NCI-H1930 (cell line): ENCODE measurements around the gene EXOC4.

Experiments used
- DNase-seq, 2 experiments: peaks; one replicate each; lab custom pipeline; 2025; lab: John Stamatoyannopoulos, UW

EXOC4 gene

DNA sequence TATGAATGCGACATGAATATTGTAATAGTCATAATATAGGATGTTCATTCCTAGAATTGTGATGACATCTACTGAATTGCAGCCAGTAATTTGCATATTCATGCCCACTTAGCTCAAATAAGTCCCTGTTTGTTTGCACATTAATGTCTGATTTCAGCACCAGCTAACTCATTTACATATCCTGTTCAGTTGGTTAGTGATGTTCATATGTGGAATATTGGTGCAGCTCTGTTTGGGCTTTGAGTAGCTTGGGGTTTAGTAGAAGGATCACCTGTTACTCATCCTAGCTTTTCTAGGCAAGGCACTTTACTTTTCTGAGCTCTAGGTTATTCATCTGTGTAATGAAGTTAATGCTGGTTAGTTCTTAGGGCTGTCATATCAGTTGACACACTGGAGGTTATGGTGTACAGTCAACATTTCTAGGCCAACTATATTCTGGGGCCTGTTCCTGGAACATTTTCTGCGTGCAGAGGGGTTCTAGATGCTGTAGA lies 238.4 kb downstream of the EXOC4 start:
- DNase-seq: no peak

DNA sequence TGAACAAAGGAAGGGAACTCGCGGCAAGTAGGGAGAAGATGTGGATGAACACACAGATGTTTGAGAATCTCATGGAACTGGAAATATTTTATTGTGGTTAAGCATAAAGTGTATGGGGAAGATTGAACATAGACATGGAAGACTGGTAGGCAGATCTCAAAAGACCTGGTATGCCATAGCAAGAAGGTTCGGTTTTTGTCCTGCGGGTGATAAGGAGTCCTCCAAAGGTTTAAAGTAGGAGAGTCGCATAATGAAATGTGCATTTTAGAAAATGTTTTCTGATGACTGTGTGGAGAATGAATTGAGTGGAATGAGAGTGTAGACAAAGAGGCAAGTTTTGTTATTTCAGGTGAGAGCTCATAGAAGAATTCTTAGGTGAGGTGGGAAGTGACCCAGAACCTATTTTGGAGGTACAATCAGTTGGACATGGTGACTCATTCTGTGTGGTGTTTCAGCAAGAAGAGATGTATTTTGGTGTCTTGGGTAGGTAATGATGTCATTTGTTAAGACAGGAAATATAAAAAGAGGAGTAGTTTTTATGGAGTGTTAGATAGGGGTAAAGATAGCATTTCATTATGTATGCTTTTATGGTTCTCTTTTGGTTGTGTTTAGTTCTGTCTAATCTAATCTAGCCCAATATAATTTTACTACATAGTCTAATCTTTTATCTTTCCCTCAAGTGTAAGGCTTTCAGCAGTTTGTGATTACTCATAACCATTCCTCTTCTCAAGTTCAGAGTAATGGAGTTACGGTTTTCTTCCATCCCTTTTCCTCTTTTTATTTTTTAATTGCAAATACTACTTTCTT lies 239.2 kb downstream of the EXOC4 start:
- no peak for DNase-seq

DNA sequence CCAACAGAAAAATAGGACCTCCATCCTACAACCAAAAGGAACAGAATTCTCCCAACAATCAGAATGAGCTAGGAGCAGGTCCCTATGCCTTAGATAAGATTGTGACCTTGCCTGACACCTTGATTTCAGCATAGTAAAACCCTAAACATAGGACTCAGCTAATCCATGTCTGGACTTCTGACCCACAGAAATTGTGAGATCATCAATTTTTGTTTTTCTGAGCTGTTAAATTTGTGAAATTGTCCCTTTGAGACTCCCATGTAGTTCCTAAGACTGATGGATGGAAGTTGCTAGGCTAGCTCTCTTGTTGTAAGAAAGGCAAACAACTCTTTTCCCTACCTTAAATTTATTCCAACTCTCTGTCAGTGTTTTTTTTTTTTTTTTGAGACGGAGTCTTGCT lies 244.2 kb downstream of the EXOC4 start:
- DNase-seq: no peak

DNA sequence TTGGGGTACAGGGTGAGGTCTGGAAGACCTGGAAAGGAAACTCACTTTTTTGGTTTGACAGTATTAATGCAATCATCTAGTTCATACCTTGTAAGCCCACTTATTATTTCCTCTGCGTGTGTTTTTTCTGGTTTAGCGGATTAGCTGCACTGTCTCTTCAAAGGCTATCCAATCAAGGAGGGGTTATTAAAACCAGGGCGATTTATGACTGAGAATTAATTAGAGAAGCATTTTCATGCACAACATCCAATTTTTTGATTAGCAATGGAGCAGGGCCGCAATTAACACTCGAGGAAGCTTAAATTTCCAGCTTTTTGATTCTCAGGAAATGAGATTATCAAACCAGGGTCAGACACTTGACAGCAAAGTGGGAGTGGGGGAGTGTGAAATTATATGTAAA lies 248.9 kb downstream of the EXOC4 start:
- no peak for DNase-seq

DNA sequence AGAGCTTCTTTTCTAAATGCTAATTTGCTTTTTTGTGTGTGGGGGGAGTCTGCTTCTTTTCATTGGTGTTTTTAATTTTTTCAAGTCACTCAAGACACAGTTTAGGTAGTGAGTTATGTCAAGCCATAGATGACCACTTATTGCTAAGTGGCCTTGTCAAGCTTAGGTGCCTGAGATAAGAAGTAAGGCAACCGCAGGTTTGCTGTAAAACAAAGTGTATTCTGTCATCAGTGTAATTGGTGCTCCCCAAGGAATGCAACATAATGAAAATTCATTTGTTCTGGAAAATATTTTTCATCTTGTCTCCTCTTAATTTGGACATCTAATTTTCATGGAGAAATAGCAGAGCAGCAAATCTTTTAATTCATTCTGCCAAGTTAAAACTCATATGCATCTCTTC lies 249.6 kb downstream of the EXOC4 start:
- no peak for DNase-seq

DNA sequence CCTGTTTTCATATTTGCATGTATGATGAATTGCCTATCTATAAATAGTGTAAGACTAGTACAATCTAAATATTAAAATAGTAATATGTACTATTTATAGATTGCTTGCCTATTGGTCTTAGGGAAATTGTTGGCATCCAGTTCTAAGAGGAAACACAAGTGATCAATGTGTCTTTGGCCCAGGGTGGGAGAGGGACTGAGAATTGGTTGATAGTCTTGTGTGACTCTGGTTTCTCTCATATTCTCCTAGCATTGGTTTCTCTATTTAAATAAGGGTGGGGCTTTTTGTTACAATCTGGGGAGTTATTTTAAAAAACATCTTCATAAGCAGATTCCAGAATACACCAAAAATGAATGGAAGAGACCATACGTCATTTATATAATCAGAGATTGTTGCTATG lies 250.1 kb downstream of the EXOC4 start:
- DNase-seq: no peak

DNA sequence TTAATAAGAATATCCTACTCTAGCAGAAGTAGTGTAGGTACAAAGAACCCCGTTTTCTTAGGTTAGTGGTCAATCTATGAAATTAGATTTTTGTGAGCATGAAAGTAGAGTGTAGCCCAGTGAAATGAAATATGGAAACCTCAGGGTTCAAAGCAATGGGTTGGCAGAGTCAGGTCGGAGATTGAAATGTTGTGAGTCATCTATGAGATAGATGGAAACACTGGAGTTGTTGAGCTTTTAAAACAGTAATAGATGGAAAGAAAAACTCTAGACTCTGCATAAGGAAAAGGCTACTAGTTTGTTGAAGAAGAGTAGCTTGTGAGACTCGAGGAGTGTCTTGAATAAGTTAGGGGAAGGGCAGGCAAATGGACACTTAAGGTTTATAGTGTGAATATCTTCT lies 251.9 kb downstream of the EXOC4 start:
- no peak for DNase-seq

DNA sequence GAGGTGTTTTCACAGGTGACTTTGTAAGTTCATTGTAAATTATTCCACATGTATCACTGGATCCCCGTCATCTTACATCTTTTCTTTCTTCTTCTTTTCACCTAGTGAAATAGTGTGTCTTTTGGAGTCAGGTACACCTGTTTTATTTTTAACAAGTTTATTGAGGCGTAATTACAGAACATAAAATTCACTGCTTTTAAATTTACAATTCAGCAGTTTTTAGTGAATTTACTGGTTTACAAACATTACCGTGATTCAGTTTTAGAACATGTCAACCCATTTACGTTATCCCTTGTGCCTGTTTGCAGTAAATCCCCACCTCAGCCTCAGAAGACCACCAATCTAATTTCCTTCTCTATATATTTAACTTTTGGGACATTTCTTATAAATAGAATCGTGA lies 256.9 kb downstream of the EXOC4 start:
- DNase-seq: no peak

DNA sequence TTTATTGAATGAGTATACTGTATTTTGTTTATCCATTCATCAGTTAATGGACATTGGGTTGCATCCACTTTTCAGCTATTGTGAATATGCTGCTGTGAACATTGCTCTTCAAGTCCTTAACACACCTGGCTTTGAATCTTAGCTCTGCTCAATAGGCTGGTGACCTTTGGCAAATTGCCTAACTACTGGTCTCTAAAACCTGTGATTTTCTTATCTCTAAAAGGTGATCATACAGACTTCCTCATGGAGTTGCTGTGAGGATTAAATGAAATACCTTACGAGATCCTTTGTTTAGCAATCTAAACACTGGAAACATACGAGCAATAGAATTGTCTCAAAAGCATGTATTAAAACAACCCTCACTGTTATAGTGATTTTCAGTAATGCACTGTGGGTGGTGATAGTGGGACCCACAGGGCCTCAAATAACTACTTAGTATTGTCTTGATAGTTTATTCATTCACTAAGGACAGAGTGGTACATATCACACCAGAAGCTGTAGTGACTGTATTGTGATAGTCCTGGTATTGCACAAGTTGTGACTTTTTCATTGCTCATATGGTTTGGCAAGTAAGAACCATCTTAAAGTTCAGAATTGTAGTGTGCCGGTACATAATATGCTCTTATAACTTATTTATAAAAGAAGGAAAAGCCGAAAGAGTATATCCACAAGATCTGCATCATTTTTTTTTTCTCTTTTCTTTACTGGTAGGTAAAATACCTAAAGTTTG lies 257.6 kb downstream of the EXOC4 start:
- DNase-seq: no peak

DNA sequence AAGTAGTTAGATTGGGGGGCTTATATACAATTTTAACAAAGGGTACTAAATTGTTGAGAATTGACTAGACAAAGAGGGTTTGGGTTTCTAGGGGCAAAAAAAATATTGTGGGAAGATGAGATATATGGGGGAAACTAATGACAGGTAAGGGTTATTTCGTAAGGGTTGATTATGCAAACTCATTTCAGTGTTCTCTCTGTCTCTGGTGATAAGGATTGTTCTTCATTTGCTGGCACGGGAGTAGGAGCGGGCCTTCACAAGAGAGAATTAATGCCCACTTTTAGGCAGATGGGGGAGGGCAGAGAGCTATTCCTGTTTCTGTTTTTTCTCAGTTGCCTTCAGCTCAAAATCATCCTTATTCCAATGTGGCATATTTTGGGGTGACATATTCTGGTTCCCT lies 258.4 kb downstream of the EXOC4 start:
- DNase-seq: no peak

DNA sequence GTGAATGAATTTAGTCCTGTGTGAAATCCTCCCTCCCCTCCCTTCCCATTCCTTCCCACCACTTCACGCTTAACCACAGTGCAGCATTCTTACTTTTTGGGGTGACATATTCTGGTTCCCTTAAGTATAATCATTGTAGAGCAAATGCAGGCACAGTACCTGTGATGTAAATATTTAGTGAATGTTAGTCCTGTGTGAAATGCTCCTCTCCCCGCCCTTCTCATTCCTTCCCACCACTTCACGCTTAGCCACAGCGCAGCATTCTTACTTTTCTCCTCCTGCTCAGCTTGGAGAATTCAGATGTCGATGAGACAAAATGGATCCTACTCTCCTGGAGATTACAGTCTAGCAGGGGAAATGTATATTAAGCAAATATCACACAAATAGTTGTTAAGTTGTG lies 258.8 kb downstream of the EXOC4 start:
- DNase-seq: no peak

DNA sequence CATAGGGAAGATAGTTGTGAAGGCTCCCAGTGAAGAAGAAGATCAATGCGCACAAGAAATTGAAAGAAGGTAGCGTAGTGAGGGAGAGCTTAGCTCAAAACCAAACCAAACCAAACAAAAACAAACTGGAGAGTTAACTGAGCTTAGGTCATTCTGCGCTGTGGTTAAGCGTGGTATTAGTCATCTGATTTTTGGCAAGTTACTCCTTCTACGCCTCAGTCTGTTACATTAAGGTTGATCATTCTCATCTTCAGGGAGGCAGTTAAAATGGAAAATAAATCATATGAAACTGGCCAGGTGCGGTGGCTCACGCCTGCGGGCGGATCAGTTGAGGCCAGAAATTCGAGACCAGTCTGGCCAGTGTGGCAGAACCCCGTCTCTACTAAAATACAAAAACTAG lies 259.7 kb downstream of the EXOC4 start:
- no peak for DNase-seq

DNA sequence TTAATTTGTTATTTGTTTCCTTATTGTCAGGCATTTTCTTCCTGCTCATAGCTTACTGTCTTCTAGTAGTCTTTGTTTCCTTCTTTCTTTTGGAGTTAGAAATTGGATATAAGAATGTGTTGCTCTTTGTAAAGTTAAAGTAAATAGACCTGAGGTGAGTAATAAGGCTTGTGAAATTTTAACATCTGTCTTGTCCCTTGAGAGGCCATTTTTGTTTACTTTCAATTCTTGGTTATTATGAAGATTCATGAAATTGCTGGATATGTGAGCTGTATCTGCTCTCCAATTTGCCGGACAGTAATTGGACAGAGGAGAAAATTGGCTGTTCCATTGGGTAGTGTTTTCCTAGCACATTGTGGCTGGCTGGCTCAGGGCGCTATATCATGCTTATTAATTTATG lies 260.7 kb downstream of the EXOC4 start:
- no peak for DNase-seq

DNA sequence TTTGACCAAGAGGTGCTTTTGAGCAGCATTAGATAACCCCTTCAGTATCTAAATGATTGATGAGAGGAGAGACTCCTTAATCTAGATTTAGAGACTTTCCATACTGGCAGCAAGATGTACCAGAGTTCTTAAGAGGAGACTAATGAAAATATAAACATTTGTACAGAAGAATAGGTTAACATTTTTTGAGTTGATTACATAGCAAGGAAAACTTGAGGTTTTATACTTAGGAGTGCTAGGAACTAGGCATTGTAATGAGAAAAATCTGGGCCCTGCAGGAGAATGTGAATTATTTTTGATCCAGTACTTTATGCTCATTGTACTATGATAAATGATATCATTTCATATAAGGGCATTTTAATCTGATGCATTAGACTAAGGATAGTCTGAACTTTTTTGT lies 261.7 kb downstream of the EXOC4 start:
- no peak for DNase-seq

DNA sequence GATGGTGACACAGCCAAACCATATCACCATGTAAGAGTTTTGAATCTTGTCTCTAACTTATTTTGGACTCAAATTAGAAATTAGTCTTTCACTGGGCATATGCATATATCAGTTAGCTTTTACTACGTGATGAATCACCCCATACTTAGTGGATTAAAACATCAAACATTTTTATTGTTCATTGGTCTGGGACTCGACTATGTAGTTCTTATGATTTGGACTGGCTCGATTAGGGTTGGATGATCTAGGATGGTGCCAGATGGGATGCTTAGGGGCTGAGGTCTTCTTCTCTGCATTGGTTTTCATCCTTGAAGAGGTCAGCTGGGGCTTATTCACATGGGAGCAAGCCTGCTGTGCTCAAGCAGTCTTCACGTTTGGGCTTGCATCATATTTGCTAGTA lies 264.9 kb downstream of the EXOC4 start:
- no peak for DNase-seq

DNA sequence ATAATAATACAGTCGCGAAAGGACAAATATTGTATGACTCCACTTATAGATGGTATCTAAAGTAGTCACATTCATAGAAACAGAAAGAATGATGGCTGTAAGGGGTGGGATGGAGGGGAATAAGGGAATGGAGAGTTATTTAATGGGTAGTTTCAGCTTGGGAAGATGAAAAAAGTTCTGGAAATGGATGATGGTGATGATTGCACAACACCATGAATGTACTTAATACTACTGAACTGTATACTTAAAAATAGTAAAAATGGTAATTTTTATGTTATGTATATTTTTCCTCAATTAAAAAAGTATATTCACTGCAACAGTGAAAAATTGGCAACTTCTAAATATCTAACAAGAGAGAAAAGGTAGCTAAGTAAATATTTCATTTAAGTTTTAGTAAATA lies 265.8 kb downstream of the EXOC4 start:
- no peak for DNase-seq

DNA sequence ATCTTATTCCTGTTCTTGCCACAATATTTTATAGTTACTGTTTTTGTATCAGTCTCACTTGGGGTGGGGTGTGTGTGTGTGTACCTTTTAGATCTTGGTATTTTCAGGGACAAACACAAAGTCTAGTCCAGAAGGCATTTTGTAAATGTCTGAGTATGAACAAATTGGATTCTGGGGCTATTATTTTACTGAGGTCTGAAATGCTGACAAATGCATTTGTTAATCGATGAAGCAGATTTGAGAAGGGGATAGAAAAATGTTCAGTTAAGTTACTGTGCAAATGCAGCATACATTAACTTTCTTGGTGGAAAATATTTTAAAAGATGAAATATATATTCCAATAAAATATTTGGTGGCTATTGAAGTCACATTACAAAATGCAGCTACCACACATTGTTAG lies 267.4 kb downstream of the EXOC4 start:
- no peak for DNase-seq

DNA sequence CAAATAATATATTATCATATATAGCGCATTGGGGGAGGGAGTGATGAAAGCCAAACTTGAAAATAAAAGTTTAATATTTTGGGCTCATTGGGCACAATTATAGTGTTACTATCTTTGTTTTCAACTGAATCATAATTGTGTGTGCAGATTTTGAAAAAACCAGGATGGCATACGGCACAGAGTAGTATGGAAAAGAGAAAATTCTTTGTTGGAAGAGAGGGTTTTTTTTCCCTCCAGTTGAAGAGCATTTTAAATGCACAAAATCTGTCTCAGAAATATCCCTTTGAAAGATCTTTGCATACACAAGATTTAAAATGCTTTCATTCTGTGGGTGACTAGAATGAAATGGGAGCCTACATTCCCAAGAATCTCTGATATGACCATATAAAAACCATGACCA lies 269.6 kb downstream of the EXOC4 start:
- no peak for DNase-seq

DNA sequence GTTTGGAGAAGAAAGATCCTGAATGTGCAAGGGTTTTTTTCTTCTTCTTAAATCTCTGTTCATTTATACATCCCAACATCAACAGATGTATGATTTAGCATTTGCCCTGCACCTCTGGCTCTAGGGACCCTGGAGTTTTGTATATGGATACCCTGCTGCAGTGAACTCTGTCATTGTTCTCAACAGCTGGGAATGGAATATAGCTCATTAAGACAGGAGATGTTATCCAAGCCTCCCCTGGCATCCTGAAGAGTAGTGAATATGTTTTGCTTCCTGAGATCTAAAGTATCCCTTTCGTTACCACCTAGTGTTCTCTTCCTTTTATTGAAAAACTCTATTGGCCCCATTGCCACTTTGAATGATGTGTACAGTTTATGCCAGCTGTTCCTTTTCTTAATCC lies 275.9 kb downstream of the EXOC4 start:
- no peak for DNase-seq

DNA sequence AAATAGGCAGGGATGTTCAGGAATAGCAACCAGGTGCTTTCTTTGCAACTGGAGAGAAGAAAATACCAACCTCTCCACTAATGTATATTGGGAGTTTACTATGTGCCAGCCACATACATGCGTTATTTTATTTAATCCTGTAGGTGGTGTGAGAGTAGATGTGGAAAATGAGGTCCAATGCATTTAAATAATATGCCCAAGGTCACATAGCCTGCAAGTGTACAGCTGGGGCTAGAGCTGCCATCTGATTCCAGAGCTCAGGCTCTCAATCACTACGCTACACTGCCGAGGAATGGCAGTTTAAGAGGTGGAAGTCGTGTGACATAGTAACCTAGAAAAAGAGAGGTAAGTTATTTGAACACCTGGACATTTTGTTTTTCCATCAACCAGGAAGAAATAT lies 277.0 kb downstream of the EXOC4 start:
- no peak for DNase-seq

DNA sequence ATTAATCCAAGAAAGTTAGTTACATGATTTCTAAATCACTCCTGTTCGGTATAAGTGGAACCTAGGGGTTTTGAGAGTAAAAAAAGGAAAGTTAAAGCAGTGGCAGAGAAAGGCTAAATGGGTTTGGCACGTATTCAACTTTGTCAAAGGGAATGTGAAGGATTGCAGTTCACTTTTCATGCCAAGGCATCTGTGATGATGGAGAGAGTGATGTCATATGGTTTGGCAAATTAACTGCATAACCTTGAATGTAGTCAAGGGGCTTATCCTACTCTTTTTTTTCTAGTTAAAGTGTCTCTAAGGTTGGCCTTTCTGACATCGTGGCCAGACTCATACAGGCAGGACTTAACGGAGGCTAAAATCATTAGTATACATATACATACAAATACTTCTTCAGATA lies 277.8 kb downstream of the EXOC4 start:
- DNase-seq: no peak

DNA sequence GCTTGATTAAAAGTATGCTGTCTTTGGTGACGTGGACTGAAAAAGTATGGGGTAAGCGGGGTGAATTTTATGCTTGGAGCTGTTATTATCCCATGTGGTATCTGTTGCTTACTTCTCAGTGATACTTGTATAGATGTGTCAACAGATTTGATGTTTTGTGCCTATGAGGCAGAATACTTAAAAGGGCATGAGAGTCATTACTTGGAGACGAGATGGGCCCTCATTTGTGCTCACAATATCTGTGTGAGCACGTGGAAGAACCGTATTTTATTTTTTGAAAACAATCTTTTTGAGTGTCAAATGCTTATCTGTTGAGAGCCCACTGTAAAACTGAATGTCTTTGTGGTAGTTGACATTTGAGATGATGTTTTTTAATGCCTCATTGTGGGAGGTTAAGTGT lies 281.9 kb downstream of the EXOC4 start:
- DNase-seq: no peak

DNA sequence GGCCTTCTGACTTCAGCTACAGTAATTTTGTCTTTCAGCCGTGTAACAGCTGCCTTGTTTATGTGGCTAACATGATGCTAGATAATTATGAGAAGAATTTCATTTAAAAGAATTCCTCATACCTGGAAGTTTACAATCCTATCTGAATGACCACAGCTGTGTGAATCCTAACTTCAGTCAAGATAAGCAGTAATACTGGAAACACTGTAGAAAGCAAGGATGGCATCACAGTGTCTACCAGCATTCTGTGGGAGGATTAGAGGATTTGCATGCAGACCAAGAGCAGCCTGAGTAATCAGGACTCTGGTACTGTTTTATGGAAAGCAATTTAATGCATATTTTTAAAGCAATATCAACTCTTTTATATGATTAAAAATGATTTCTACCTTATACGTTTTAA lies 282.4 kb downstream of the EXOC4 start:
- DNase-seq: no peak

DNA sequence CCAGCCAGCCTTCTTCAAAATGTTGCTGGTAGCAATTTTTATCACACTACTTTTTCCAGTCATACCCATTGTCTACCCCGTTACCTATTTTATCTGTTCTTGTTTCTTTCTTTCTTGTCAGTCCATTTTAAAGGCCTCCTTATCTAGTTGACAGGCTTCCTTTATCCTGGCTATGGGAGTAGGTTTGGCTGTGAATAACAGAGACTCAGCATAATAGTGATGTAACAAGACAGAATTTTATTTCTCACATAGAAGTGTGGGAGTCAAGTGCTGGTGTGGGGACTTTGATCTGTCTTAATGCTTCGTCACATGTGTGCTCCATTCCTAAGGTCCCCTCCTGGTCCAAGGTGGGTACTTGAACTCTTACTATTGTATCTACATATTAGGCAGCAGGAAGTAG lies 283.6 kb downstream of the EXOC4 start:
- DNase-seq: no peak
